Transverse colon (tissue), 4 donors: ENCODE measurements around the gene DERA. TPM values are rescaled to one million over a fixed set of nuclear protein-coding genes. Genes with fewer than 3 reads are reported as not detected.
A peak's percentile ranks its signal among the peaks of the same experiment; 100 is the strongest.

Experiments
- DNase-seq: peaks from one replicate; pipeline ENCODE4 v3.0.0-alpha.2; 2019
- H3K27ac ChIP-seq, 4 donors: fragments of 200-600 bp; sonication (generic); 2 replicates each; pipeline ENCODE4 v1.5.1; 2016 to 2018; ENCODE audit warnings: inconsistent platforms in 4 of 4
- H3K27me3 ChIP-seq: fragments of 200-600 bp; sonication (generic); 2 replicates; pipeline ENCODE4 v1.5.1; 2017; ENCODE audit warnings: inconsistent platforms
- H3K36me3 ChIP-seq, 4 donors: fragments of 200-600 bp; sonication (generic); 2 replicates each; pipeline ENCODE4 v1.5.1; 2017 to 2019; ENCODE audit warnings: inconsistent platforms in 4 of 4
- H3K4me1 ChIP-seq, 4 donors: fragments of 200-600 bp; sonication (generic); 2 replicates each; pipeline ENCODE4 v1.5.1; 2017 to 2020; ENCODE audit warnings: inconsistent platforms in 4 of 4
- H3K4me3 ChIP-seq, 4 donors: fragments of 200-600 bp; sonication (generic); 1 replicate in 1 of 4; 2 replicates in 3 of 4; pipeline versions ENCODE4 v1.5.1 to v1.6.1; 2017 to 2019; ENCODE audit warnings: inconsistent platforms in 4 of 4
- H3K9me3 ChIP-seq, 2 donors: fragments of 200-600 bp; sonication (generic); 2 replicates each; pipeline ENCODE4 v1.5.1; 2017 to 2019; ENCODE audit warnings: inconsistent platforms in 2 of 2
- EP300 ChIP-seq: sonication (generic); formaldehyde crosslinking; IDR thresholded peaks from one replicate; pipeline ENCODE4 v1.6.1; 2017; ENCODE audit warnings: antibody characterized with exemption, low read depth
- POLR2A ChIP-seq: fragments of 450-650 bp; IDR thresholded peaks from one replicate; pipeline ENCODE4 v1.6.1; 2016; ENCODE audit warnings: antibody characterized with exemption, mild to moderate bottlenecking, moderate library complexity
- POLR2AphosphoS5 ChIP-seq, 3 donors: sonication (generic); formaldehyde crosslinking; IDR thresholded peaks; one replicate each; pipeline ENCODE4 v1.6.1; 2016; ENCODE audit warnings: antibody characterized with exemption in 3 of 3
- WGBS, 2 donors: methylation state at CpG; one replicate each; pipeline ENCODE4 v1.1.5; 2018; ENCODE audit warnings: low coverage in 1 of 2; 5-methylcytosine and 5-hydroxymethylcytosine counted together
- in situ Hi-C, 4 donors: fragments of 200-750 bp; cut with MboI; loops; one replicate each; pipeline versions ENCODE4 v1.15.0 to v1.15.1; 2017; ENCODE audit warnings: low sequenced_read_pairs in 3 of 4, low pct_ligation_motif_present in 1 of 4, low pct_unique_long_range_greater_than_20kb in 1 of 4
- intact Hi-C: fragments of 100-400 bp; cut with DNase I; formaldehyde crosslinking; loops from one replicate; pipeline ENCODE4 v1.15.1; 2023; ENCODE audit warnings: low total_unique reads
- total RNA-seq, 4 donors: library from RNA; depleted of rRNA; stranded (reverse); fragments of >200 nt; gene quantifications; one replicate each; pipeline ENCODE4 v1.1.0, GENCODE V29; 2016
- TF ChIP-seq, protein P1 (sequence below), 5 experiments: fragments of 200-600 bp in 3 of 5; fragments of 450-650 bp in 2 of 5; sonication (generic) in 3 of 5; IDR thresholded peaks; 1 replicate in 2 of 5; 2 replicates in 3 of 5; pipeline ENCODE4 v1.5.1; 2016 to 2017; ENCODE audit warnings: antibody characterized with exemption in 5 of 5, inconsistent platforms in 3 of 5, mild to moderate bottlenecking in 2 of 5, moderate library complexity in 1 of 5

The DERA gene
- total RNA-seq, 4 donors from 2014 or later, result 9.2 to 112 (median 69.9) TPM

DNA sequence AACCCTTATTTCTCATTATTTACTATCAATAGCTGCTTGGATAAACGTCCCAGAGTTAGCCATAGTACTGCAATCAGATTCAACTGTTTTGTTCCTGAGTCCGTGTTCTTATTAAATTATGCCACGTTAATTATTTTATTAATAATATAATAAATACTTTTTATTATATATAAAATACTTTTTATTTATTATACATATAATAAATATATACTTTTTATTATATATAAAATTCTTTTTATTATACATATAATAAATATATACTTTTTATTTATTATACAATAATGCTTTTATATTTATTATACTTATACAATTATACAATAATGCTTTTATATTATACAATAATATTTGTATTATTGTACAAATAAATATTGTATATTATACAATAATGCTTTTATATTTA is 17.9 kb upstream of the DERA start:
- 76 to 78% methylated on average over 3 of the region's 3 CpGs for WGBS, 2 donors
- Histone ChIP-seq H3K27me3 (no peaks in the 10 kb centered on the region), H3K4me3 (no peak overlapping the region), H3K4me1 (peaks cover 0 to 24% (median 0%) of the 10 kb centered on the region in 4 donors), H3K36me3 (peaks cover 0 to 39% (median 11%) of the 10 kb centered on the region in 4 donors), H3K9me3 (no peaks in the 10 kb centered on the region), H3K27ac (no peak overlapping the region)
- intact Hi-C loops, result no loop called here
- in situ Hi-C loops, result no loop called here
- TF ChIP-seq, protein P1, sequence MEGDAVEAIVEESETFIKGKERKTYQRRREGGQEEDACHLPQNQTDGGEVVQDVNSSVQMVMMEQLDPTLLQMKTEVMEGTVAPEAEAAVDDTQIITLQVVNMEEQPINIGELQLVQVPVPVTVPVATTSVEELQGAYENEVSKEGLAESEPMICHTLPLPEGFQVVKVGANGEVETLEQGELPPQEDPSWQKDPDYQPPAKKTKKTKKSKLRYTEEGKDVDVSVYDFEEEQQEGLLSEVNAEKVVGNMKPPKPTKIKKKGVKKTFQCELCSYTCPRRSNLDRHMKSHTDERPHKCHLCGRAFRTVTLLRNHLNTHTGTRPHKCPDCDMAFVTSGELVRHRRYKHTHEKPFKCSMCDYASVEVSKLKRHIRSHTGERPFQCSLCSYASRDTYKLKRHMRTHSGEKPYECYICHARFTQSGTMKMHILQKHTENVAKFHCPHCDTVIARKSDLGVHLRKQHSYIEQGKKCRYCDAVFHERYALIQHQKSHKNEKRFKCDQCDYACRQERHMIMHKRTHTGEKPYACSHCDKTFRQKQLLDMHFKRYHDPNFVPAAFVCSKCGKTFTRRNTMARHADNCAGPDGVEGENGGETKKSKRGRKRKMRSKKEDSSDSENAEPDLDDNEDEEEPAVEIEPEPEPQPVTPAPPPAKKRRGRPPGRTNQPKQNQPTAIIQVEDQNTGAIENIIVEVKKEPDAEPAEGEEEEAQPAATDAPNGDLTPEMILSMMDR (IDR thresholded peaks at IDR 0.05), result no peak
- TF ChIP-seq EP300 (no peak), POLR2A (no peak), POLR2AphosphoS5 (IDR thresholded peaks at IDR 0.05) (no peak)
- no peak for DNase-seq

DNA sequence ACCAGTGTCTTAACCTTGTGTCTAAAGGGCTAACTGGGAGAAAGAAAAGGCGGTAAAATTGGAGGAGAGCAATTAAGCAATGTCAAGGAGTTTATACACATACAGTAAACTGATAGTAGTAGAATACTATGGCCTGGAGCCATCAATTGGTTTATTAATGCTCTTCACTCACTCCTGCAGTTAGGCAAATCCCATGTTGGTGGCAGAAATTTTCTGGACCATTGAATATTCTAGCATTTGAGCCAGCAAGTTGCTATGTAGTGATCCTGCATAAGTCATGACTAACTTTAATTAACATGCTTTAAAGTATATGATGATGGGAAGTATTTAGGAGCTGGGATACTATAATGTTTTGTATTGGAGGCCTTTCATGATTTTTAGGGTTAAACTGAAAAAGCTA is 14.3 kb upstream of the DERA start:
- Histone ChIP-seq H3K27ac (no peak overlapping the region), H3K27me3 (no peaks in the 10 kb centered on the region), H3K4me3 (no peak overlapping the region), H3K36me3 (peaks cover 0 to 43% (median 18%) of the 10 kb centered on the region in 4 donors), H3K4me1 (peaks cover 0 to 23% (median 0%) of the 10 kb centered on the region in 4 donors), H3K9me3 (no peaks in the 10 kb centered on the region)
- TF ChIP-seq, protein P1 (IDR thresholded peaks at IDR 0.05), result no peak
- TF ChIP-seq POLR2AphosphoS5 (IDR thresholded peaks at IDR 0.05), result no peak
- no peak for TF ChIP-seq EP300
- no peak for TF ChIP-seq POLR2A
- no peak for DNase-seq
- in situ Hi-C loops (no loop called here), intact Hi-C loops (no loop called here)
- WGBS, 2 donors, result 67 to 79% methylated on average over 1 of the region's 1 CpG

DNA sequence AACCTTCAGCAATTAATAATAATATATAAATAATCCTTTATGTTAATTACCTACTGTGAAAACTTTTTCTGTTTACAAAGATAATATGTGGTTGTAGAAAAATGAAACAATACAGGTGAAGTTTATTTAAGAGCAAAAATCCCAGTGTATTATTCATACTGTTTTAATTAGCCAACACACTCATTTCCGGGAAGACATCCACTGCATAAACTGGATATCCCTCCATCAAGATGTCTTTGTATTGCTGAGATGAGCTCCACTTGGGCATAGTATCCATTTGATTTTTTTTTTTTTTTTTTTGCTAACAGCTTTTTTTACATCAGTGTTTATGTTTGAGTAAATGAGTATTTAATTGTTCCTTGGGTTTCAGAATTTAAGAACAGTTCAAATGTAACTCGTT is 13.7 kb upstream of the DERA start:
- WGBS, 2 donors, result 73 to 89% methylated on average over 2 of the region's 2 CpGs
- no peak for TF ChIP-seq EP300
- TF ChIP-seq, protein P1 (IDR thresholded peaks at IDR 0.05), result no peak
- no peak for TF ChIP-seq POLR2A
- TF ChIP-seq POLR2AphosphoS5 (IDR thresholded peaks at IDR 0.05), result no peak
- Histone ChIP-seq H3K36me3 (peaks cover 0 to 48% (median 18%) of the 10 kb centered on the region in 4 donors), H3K27ac (no peak overlapping the region), H3K9me3 (no peaks in the 10 kb centered on the region), H3K4me3 (no peak overlapping the region), H3K27me3 (no peaks in the 10 kb centered on the region), H3K4me1 (peaks cover 0 to 17% (median 0%) of the 10 kb centered on the region in 4 donors)
- DNase-seq, result no peak
- in situ Hi-C loops, result no loop called here
- intact Hi-C loops, result no loop called here

DNA sequence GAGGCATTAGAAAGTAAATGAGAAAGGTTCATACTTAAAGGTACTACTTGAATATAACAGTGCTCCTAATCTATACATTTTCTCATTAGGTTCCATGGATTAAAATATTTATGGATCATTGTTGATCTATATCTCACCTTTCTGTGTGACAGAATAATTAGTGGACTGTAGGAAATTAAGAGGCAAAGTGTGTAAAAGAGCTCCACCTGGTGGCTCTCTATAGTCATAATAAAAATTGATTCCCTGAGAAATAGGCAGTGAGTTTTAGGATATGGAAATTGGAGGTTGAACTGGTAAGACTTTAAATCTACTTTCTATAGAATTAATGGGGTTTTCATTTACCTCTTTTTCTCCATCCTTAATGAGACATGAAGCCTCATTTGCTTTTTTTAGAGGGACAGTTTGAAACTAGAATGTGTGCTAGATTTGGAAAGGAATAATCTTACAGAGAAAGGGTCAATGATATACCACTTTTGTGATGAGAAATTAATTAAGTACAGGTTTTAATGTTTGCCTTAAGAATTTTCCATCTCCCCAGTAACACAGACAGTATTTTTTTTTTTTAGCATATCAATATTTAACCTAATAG is 11.8 kb upstream of the DERA start:
- in situ Hi-C loops, result no loop called here
- Histone ChIP-seq H3K27me3 (no peaks in the 10 kb centered on the region), H3K27ac (peak overlapping the region in 1 of 4 donors; percentile 17), H3K36me3 (peaks cover 0 to 60% (median 20%) of the 10 kb centered on the region in 4 donors), H3K4me3 (no peak overlapping the region), H3K4me1 (peaks cover 0 to 11% (median 0%) of the 10 kb centered on the region in 4 donors), H3K9me3 (no peaks in the 10 kb centered on the region)
- no peak for TF ChIP-seq POLR2AphosphoS5 (IDR thresholded peaks at IDR 0.05)
- no peak for TF ChIP-seq EP300
- TF ChIP-seq, protein P1 (IDR thresholded peaks at IDR 0.05), result peak; percentile 62 to 75 (median 66)
- TF ChIP-seq POLR2A, result no peak
- DNase-seq, result no peak
- intact Hi-C loops, result no loop called here
